CD4-positive, alpha-beta T cell treated with Interleukin-21 for 1 hour (primary cell): ENCODE measurements around the gene CAMTA1.

Experiments
- DNase-seq: peaks from one replicate; pipeline ENCODE4 v3.0.0-alpha.2; 2020

CAMTA1 gene

GRCh38 chr1:7516341-7516740 lies 731.1 kb downstream of the CAMTA1 start:
- DNase-seq, result no peak

- DNase-seq, result no peak
Observed at GRCh38 chr1:7516929-7517328, 731.7 kb downstream of the CAMTA1 start.

- no peak for DNase-seq
Observed at GRCh38 chr1:7517611-7518330, 732.5 kb downstream of the CAMTA1 start.

GRCh38 chr1:7518411-7518810 lies 733.2 kb downstream of the CAMTA1 start:
- DNase-seq, result no peak

- DNase-seq, result no peak
Observed at GRCh38 chr1:7519181-7519860, 734.1 kb downstream of the CAMTA1 start.

- DNase-seq, result no peak
Observed at GRCh38 chr1:7519861-7520395, 734.7 kb downstream of the CAMTA1 start.

GRCh38 chr1:7520496-7520895 lies 735.2 kb downstream of the CAMTA1 start:
- no peak for DNase-seq

- no peak for DNase-seq
Observed at GRCh38 chr1:7524341-7525337, 739.4 kb downstream of the CAMTA1 start.

GRCh38 chr1:7525338-7526063 lies 740.2 kb downstream of the CAMTA1 start:
- no peak for DNase-seq

- DNase-seq, result no peak
Observed at GRCh38 chr1:7526196-7526866, 741.1 kb downstream of the CAMTA1 start.

GRCh38 chr1:7526867-7527732 lies 741.8 kb downstream of the CAMTA1 start:
- DNase-seq, result no peak

GRCh38 chr1:7527733-7528045 lies 742.4 kb downstream of the CAMTA1 start:
- DNase-seq, result no peak

- DNase-seq, result no peak
Observed at GRCh38 chr1:7528386-7529198, 743.3 kb downstream of the CAMTA1 start.

- DNase-seq, result no peak
Observed at GRCh38 chr1:7529917-7530316, 744.7 kb downstream of the CAMTA1 start.

GRCh38 chr1:7531562-7532340 lies 746.5 kb downstream of the CAMTA1 start:
- DNase-seq, result no peak

GRCh38 chr1:7533006-7533405 lies 747.8 kb downstream of the CAMTA1 start:
- DNase-seq, result no peak

- no peak for DNase-seq
Observed at GRCh38 chr1:7534061-7534825, 749.0 kb downstream of the CAMTA1 start.

- no peak for DNase-seq
Observed at GRCh38 chr1:7535016-7535415, 749.8 kb downstream of the CAMTA1 start.
